ENCODE measurements around the gene AP3S2.

The AP3S2 gene

GRCh38 chr15:89808160-89808870, 85.5 kb downstream of the AP3S2 start:
- no peak for DNase-seq
- intact Hi-C loops (cut with DNase I): no loop called here

- no peak for DNase-seq
- intact Hi-C loops (cut with DNase I): no loop called here
Measured at GRCh38 chr15:89807689-89808088, 86.1 kb downstream of the AP3S2 start.

- DNase-seq: no peak
- intact Hi-C loops (cut with DNase I): no loop called here
Measured at GRCh38 chr15:89806559-89807550, 86.9 kb downstream of the AP3S2 start.

- intact Hi-C loops (cut with DNase I): no loop called here
- DNase-seq: no peak
Measured at GRCh38 chr15:89806210-89806558, 87.6 kb downstream of the AP3S2 start.

GRCh38 chr15:89805241-89806209, 88.3 kb downstream of the AP3S2 start:
- intact Hi-C loops (cut with DNase I): no loop called here
- no peak for DNase-seq

- intact Hi-C loops (cut with DNase I): no loop called here
- no peak for DNase-seq
Measured at GRCh38 chr15:89803941-89804800, 89.6 kb downstream of the AP3S2 start.

- intact Hi-C loops (cut with DNase I): no loop called here
- DNase-seq: no peak
Measured at GRCh38 chr15:89802986-89803824, 90.6 kb downstream of the AP3S2 start.

GRCh38 chr15:89802231-89802928, 91.4 kb downstream of the AP3S2 start:
- intact Hi-C loops (cut with DNase I): no loop called here
- no peak for DNase-seq

- DNase-seq: no peak
- intact Hi-C loops (cut with DNase I): no loop called here
Measured at GRCh38 chr15:89801471-89802195, 92.2 kb downstream of the AP3S2 start.

GRCh38 chr15:89799918-89800498, 93.8 kb downstream of the AP3S2 start:
- DNase-seq: no peak
- intact Hi-C loops (cut with DNase I): no loop called here

- intact Hi-C loops (cut with DNase I): no loop called here
Measured at GRCh38 chr15:89799011-89799911, 94.5 kb downstream of the AP3S2 start.

GRCh38 chr15:89797678-89798201, 96.1 kb downstream of the AP3S2 start:
- intact Hi-C loops (cut with DNase I): no loop called here

More at GRCh38 chr15:89799011-89799911, 94.5 kb downstream of the AP3S2 start:
- DNase-seq: no peak

GRCh38 chr15:89795996-89796395, 97.8 kb downstream of the AP3S2 start:
- intact Hi-C loops (cut with DNase I): no loop called here
- DNase-seq: no peak

More at GRCh38 chr15:89797678-89798201, 96.1 kb downstream of the AP3S2 start:
- DNase-seq: no peak

- intact Hi-C loops (cut with DNase I): no loop called here
- no peak for DNase-seq
Measured at GRCh38 chr15:89794627-89795241, 99.1 kb downstream of the AP3S2 start.

Measured in head of caudate nucleus (tissue), 42 donors.